Progenitor cell of endocrine pancreas (in vitro differentiated cells): ENCODE measurements around the gene CHRD. TPM values are rescaled to one million over a fixed set of nuclear protein-coding genes. Genes with fewer than 3 reads are reported as not detected.

Experiments
- DNase-seq: peaks from one replicate; pipeline ENCODE4 v3.0.0; 2021; ENCODE audit warnings: low spot score; ENCODE audit not compliant: unreplicated experiment
- H3K27ac Mint-ChIP-seq: 2 replicates; pipeline ENCODE4 v1.8.0; 2021; ENCODE audit warnings: mild to moderate bottlenecking, moderate library complexity, mixed read lengths
- H3K27me3 Mint-ChIP-seq: 2 replicates; pipeline ENCODE4 v1.8.0; 2021; ENCODE audit warnings: mixed read lengths
- H3K36me3 Mint-ChIP-seq: 2 replicates; pipeline ENCODE4 v1.8.0; 2022; ENCODE audit warnings: mixed read lengths; ENCODE audit not compliant: insufficient read depth
- H3K4me1 Mint-ChIP-seq: 2 replicates; pipeline ENCODE4 v1.8.0; 2021; ENCODE audit warnings: low read depth, mixed read lengths
- H3K4me3 Mint-ChIP-seq: 2 replicates; pipeline ENCODE4 v1.8.0; 2021; ENCODE audit warnings: low read depth, mild to moderate bottlenecking, moderate library complexity, mixed read lengths
- H3K9me3 Mint-ChIP-seq: 2 replicates; pipeline ENCODE4 v1.8.0; 2021; ENCODE audit warnings: low read depth, mixed read lengths
- CTCF ChIP-seq: fragments of 200-600 bp; sonication (generic); IDR thresholded peaks from one replicate; pipeline ENCODE4 v1.5.0; 2021; ENCODE audit warnings: antibody characterized with exemption, mild to moderate bottlenecking; ENCODE audit not compliant: unreplicated experiment
- total RNA-seq: library from RNA; stranded (reverse); gene quantifications from 2 replicates; pipeline ENCODE4 v1.2.1, GENCODE V29; 2021

Gene CHRD
- total RNA-seq, 1 donor from 2014 or later: 13.0 TPM

GRCh38 chr3:184368586-184369183, 11.2 kb upstream of the CHRD start:
- DNase-seq: no peak
- Mint-ChIP-seq H3K4me1 (peaks cover 18% of the 10 kb centered on the region), H3K27ac (no peak overlapping the region), H3K4me3 (no peak overlapping the region), H3K9me3 (no peaks in the 10 kb centered on the region), H3K27me3 (no peaks in the 10 kb centered on the region), H3K36me3 (peaks cover 34% of the 10 kb centered on the region)
- no peak for TF ChIP-seq CTCF

GRCh38 chr3:184371570-184372018, 8.3 kb upstream of the CHRD start:
- no peak overlapping the region for H3K4me3 Mint-ChIP-seq
- H3K27ac Mint-ChIP-seq: no peak overlapping the region
- TF ChIP-seq CTCF: peak; percentile 98
- peaks cover 7% of the 10 kb centered on the region for H3K4me1 Mint-ChIP-seq
- no peaks in the 10 kb centered on the region for H3K9me3 Mint-ChIP-seq
- peaks cover 24% of the 10 kb centered on the region for H3K36me3 Mint-ChIP-seq
- peaks cover 3% of the 10 kb centered on the region for H3K27me3 Mint-ChIP-seq
- peak; percentile 63 for DNase-seq

GRCh38 chr3:184372296-184372821, 7.5 kb upstream of the CHRD start:
- H3K4me3 Mint-ChIP-seq: no peak overlapping the region
- H3K27ac Mint-ChIP-seq: no peak overlapping the region
- DNase-seq: no peak
- no peak for TF ChIP-seq CTCF
- H3K9me3 Mint-ChIP-seq: no peaks in the 10 kb centered on the region
- H3K27me3 Mint-ChIP-seq: peaks cover 3% of the 10 kb centered on the region
- H3K4me1 Mint-ChIP-seq: peaks cover 9% of the 10 kb centered on the region
- peaks cover 19% of the 10 kb centered on the region for H3K36me3 Mint-ChIP-seq

- Mint-ChIP-seq H3K27ac (no peak overlapping the region), H3K4me1 (peaks cover 15% of the 10 kb centered on the region), H3K27me3 (peaks cover 3% of the 10 kb centered on the region), H3K36me3 (peaks cover 15% of the 10 kb centered on the region), H3K9me3 (no peaks in the 10 kb centered on the region), H3K4me3 (no peak overlapping the region)
- TF ChIP-seq CTCF: no peak
- DNase-seq: no peak
Measured at GRCh38 chr3:184372911-184373310, 6.9 kb upstream of the CHRD start.

GRCh38 chr3:184373422-184373821, 6.4 kb upstream of the CHRD start:
- H3K4me1 Mint-ChIP-seq: peaks cover 20% of the 10 kb centered on the region
- H3K27ac Mint-ChIP-seq: no peak overlapping the region
- no peak overlapping the region for H3K4me3 Mint-ChIP-seq
- DNase-seq: no peak
- peaks cover 13% of the 10 kb centered on the region for H3K36me3 Mint-ChIP-seq
- no peak for TF ChIP-seq CTCF
- no peaks in the 10 kb centered on the region for H3K9me3 Mint-ChIP-seq
- H3K27me3 Mint-ChIP-seq: peaks cover 3% of the 10 kb centered on the region
